Stimulated activated CD4-positive, alpha-beta T cell treated with anti-CD3 and anti-CD28 coated beads, Interleukin-1b, Interleukin-23, amount 100 ng/mL, for 24 hours (primary cell): ENCODE results near the gene SAMD5.
"Not testable (repeated sequence)": the region's sequence is repeated elsewhere in the genome, so short reads cannot be mapped to it uniquely, and the experiment has no call there.

ENCODE experiments used
- DNase-seq, 4 experiments: peaks; one replicate each; pipeline ENCODE4 v3.0.0-alpha.2; 2020; ENCODE audit warnings: low read depth in 4 of 4, low spot score in 1 of 4

Gene SAMD5

GRCh38 chr6:147528511-147529145 is 20.1 kb downstream of the SAMD5 start:
- no peak for DNase-seq

GRCh38 chr6:147530132-147531060 is 21.9 kb downstream of the SAMD5 start:
- no peak for DNase-seq

- no peak for DNase-seq
Observed at GRCh38 chr6:147531321-147531720, 22.8 kb downstream of the SAMD5 start.

- no peak for DNase-seq
Observed at GRCh38 chr6:147534116-147534860, 25.8 kb downstream of the SAMD5 start.

- no peak for DNase-seq
Observed at GRCh38 chr6:147538821-147539220, 30.3 kb downstream of the SAMD5 start.

- DNase-seq, result no peak
Observed at GRCh38 chr6:147540075-147540474, 31.6 kb downstream of the SAMD5 start.

- DNase-seq, result not testable (repeated sequence)
Observed at GRCh38 chr6:147542436-147542835, 33.9 kb downstream of the SAMD5 start.

GRCh38 chr6:147544420-147544819 is 35.9 kb downstream of the SAMD5 start:
- no peak for DNase-seq

GRCh38 chr6:147546501-147547368 is 38.2 kb downstream of the SAMD5 start:
- no peak for DNase-seq

GRCh38 chr6:147547369-147547902 is 38.9 kb downstream of the SAMD5 start:
- DNase-seq, result no peak

GRCh38 chr6:147548921-147549475 is 40.5 kb downstream of the SAMD5 start:
- DNase-seq, result no peak

- no peak for DNase-seq
Observed at GRCh38 chr6:147549531-147549930, 41.0 kb downstream of the SAMD5 start.

- no peak for DNase-seq
Observed at GRCh38 chr6:147551976-147552375, 43.5 kb downstream of the SAMD5 start.

- DNase-seq, result no peak
Observed at GRCh38 chr6:147553099-147553498, 44.6 kb downstream of the SAMD5 start.

GRCh38 chr6:147554281-147554680 is 45.8 kb downstream of the SAMD5 start:
- no peak for DNase-seq

- DNase-seq, result no peak
Observed at GRCh38 chr6:147559006-147559405, 50.5 kb downstream of the SAMD5 start.

- no peak for DNase-seq
Observed at GRCh38 chr6:147560670-147561069, 52.2 kb downstream of the SAMD5 start.

- no peak for DNase-seq
Observed at GRCh38 chr6:147561726-147562125, 53.2 kb downstream of the SAMD5 start.

GRCh38 chr6:147563472-147563871 is 55.0 kb downstream of the SAMD5 start:
- no peak for DNase-seq

- DNase-seq, result no peak
Observed at GRCh38 chr6:147564556-147564955, 56.1 kb downstream of the SAMD5 start.
